SKM-1 treated with dmso at 0.1 percent for 144 hours (cell line): Measurements from ENCODE around the gene SLK.

Experiments
- DNase-seq: peaks from one replicate; lab custom pipeline; 2025; ENCODE audit not compliant: unreplicated experiment; lab: John Stamatoyannopoulos, UW

SLK gene

DNA sequence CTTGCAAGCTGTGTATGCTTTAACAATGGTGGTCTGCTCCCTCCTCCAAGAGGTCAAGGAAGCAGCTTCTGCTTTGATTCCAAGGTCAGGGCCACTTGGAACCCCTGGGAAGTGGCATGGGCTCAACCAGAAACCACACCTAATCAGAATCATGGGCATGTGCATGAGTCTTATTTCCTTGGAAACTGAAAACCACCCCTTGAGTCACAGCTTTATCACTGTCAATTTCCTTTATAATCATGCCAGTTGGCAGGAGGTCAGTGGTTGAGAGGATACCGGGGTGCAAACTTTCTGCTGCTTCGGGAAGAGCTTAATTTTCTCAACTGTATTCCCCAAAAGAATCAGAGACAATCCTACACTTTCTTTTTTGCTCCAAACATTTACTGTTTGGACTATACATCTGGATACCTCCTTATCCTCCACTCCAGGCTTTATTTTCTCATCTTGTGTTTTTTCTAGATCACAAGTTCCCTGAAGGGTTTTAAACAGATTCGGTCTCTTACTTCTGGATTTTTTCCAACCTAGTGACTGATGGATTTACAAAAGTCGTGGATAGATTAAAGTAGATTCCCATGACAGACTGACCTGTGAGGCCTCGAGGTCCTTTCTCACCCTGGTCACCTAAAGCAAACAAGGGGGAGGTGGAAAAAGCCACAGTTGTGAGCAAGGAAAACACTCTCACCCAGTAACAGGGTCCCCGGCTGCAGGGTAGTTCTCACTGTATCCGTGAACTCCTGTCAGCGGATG lies 82.7 kb downstream of the SLK start:
- no peak for DNase-seq

DNA sequence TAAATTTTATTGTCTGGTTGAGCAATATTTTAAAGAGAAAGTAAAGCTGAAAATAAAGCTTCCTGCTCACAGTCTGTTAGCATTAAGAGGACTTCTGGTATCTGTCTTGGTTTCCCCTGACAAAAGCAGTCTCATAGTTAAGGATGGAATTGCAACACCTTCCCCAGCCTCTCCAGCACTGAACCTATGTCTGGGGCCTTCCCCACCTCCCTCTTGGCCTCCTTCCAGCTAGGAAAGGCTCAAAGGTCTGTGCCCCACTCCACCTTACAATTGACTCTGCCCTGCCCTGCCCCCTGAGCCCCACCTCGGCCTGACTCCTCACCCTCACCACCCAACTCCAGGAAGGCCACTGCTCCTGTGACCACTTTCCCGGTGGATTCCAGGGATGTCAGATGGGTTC lies 85.5 kb downstream of the SLK start:
- peak; percentile 19 for DNase-seq

DNA sequence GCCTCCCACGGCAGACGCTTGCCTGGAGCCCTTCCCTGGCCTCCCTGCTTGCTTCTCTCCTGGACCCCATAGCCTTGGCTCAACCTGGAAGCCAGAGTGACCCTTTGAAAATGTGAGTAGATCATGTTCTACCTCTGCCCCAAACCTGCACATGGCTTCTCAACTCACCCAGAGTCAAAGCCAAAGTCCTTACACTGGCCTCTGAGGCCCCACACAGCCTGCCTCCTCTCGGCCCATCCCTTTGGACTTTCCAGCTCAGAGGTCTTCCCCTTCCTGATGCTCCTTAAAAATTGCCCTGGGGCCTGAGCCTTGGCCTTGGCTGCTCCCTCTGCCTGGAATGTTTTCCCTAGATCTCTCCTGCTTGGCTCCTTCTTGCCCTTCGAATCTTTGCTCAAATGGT lies 86.3 kb downstream of the SLK start:
- no peak for DNase-seq

DNA sequence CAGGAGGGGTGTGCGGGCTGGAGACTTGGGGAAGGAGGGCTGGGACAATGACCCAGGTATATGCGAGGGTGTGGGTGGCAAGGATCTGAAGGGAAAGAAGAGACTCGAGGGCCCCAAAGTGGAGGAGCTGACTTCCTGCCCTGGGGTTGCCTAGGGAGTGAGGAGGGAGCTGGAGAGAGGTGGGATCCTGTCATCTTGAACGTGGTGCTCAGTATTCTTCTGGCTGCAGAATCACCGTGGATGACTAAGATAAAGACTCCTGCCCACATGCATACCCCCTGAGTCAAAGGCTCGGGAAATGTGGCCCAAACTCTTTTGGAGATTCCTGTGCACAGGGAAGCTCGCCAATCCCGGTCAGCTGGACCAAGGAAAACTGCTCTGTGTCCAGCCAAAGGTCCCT lies 87.5 kb downstream of the SLK start:
- DNase-seq = no peak

DNA sequence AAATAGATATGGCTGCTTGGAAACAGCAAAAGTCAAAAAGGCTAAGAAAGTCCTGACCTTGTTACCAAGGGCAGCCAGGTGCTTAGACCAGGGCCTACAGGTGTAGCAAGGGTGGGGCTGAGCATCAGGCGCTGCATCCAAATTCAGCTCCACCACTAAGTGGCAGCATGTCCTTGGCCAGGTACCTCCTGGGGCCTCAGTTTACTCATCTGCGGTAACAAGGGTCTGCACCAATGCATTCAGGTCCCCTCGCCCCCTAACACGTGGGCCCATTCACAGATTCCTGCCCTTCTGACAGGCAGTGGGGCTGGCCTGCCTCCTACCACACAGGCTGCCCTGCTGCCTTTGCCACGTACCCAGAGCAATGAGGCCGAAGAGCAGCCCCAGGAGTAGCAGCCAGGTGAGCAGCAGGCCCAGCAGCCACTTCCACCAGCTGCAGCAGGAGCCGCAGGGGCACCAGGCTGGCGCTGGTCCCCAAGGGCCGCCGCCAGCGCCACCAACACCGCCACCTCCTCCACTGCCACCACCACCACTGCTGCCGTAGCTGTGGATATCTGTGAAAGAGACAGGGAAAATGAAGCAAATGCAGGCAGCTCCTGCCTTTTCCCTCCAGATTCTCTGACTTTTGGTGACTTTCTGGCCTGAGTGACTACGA lies 89.8 kb downstream of the SLK start:
- DNase-seq = no peak

DNA sequence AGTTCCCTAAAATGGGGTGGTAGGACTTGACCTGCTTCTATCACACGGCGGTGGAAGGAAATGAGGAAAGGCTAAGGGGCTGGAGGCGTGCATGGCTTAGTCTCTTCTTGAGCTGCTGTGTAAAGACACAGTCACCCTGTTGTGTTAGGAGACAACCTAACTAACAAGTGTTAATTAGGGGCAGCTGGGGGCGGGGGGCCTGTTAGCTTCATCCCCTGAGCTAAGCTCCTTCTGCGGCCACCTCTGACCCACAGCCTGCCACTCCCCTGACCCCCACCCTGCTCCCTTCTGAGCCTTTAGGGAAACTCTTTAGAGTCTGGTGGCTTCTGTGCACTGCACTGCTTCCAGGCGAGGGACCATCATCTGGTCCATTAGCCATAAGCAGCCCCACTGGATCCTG lies 90.8 kb downstream of the SLK start:
- DNase-seq = no peak

DNA sequence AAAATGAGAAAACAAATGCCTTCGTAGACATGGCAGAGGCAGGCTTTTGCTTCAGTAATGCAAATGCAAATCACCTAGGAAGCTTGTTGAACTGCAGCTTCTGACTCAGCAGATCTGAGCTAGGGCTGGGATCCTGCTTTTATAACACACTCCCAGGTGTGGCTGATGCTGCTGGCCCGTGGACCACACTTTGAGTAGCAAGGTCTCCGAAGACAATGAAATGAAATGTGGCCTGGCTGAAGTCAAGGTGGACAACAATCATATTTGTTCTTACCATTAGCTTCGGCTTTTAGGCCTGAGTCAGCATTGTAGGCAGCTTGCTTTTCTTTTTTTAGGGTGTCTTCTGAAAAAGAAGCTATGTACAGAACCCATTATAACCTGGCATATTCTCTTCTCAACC lies 92.4 kb downstream of the SLK start:
- no peak for DNase-seq

DNA sequence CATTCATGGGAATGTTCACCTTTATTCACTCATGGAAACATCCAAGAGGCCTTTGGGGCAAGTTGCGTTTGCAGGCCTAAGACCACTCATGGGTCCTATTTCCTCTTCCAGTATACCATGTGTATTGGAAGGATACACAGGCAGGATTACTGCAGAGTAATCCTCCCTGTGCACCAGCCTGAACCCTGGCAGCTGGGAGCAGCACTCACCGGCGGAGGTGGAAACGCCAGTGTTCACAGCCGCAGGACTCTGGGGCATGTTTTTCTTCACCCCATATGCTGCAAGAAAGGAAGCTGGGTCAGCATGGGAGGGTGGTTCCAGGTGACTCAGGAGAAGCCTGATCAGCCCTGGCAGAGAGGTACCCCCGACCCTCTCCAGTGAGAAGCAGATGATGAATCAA lies 94.3 kb downstream of the SLK start:
- no peak for DNase-seq

DNA sequence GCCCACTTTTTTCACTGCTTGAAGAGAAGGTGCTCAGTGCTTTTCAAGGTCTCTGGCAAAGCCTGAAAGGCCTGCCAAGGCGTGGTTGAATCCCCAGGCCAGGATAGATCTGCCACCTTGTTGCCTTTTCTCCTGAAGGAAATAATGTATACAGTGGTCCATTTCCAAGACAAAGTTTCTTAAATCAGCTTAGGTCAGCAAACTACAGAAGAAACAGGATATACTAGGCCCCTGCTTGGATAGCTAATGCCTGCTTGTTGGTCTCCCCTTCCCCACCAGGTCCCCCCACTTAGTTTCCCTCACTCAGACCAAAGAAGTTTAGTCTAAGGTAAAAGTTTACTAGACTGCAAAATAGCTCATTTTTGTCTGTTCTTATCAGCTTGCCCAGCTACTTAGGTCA lies 98.8 kb downstream of the SLK start:
- no peak for DNase-seq

DNA sequence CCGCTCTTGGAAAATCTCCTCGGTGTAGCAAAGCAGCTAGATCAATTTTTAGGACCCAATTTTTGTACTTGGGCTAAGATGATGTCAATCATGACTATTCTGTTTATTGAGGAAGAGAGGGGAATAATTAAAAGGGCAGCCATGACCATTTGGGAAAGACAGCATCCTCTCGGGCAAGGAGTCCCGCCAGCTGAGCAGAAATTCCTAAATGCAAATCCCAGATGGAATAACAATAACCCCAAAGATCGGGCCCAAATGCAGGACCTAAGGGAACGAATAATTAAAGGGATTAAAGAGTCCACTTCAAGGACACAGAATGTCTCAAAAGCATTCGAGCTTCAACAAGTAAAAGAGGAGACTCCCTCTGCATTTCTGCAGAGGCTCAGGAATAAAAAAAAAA lies 100.0 kb downstream of the SLK start:
- no peak for DNase-seq

DNA sequence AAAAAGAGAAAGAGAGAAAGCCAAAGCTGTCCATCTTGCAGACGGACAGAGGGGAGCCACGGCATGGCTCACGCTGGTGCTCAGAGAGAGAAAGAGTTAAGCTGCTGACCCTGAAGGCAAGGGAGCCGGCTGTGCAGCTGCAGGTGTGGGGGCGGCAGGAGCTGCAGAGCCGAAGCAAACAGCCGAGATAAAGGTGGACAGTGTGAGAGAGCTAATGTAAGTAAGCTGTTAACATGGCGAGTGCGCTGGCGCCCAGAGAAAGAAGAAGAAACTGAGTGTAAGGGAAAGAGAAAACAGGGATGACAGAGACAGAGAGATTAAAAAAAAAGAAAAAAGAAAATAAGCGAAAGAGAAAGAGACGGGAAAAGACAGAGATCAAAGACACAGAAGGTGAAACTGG lies 100.6 kb downstream of the SLK start:
- no peak for DNase-seq

DNA sequence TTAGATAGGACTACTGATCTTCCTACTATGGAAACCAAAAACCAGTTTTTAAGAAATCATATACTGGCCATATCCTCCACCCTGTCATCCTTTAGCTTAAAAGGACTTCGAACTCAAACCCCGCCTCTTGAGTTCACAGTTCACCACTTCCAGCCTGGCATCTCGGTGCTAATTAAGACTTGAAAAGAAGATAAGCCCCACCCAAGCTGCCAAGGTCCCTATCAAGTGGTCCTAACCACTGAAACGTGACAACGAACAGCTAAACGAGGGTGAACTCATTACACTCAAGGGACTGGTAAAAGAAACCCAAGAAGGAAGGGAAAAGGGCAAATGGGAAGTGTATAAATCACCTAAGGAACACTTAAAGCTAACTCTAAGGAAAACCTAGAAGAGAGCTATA lies 102.7 kb downstream of the SLK start:
- DNase-seq = no peak

DNA sequence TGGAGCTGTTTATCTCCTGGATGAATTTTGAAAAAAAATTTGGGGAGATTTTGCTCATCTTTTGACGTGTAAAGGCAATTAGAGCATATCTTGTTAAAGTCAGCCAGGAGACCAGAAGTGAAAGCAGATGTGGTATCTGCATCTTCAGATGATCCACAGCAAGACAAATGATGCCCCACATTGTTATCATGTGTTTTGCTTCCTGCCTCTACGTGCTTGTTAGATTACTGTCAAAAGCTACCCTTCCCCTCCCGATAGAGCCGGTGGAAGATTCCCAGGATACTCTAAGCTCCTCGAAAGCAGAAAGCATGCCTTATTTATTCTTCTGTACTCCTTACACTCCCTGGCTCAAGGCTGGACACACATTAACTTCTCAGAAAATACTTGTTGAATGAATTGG lies 105.8 kb downstream of the SLK start:
- no peak for DNase-seq

DNA sequence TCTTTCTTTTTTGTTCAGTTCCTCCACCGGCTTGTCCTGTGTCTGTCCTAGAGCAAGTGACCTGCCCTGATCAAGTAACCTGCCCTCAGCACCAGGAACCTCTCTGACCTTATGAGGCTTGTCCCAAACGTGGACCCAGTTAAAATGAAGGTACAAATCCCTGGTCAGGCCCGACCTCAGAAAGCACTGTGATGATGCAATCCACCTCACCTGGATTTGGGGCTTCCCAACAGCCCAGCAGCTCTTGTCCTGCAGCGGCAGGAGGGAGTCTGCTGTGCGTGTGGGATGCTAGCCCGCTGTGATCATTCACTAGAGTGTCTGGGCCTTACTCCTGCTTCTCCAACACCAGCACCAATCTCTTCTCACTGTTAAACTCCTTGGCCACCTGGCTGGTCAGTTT lies 107.6 kb downstream of the SLK start:
- no peak for DNase-seq

DNA sequence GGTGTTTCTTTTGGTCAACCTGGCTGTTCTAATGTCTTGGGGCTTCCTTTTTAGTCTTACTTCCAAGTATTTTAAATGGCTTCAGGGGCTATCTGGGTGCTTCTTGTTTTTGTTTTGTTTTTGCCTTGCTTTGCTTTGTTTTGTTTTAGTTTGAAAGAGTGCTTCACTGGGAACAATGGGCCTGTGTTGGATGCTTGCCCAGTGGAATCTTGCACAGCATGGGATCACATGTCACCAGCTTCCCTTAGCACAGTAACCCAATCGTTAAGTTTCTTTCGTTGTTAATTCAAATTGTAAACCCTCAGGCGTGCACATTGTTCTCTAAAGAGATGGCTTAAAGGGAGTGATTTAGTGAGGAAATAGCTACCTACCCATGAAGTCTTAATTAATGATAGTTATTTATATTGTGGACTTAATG lies 109.8 kb downstream of the SLK start:
- DNase-seq = no peak

DNA sequence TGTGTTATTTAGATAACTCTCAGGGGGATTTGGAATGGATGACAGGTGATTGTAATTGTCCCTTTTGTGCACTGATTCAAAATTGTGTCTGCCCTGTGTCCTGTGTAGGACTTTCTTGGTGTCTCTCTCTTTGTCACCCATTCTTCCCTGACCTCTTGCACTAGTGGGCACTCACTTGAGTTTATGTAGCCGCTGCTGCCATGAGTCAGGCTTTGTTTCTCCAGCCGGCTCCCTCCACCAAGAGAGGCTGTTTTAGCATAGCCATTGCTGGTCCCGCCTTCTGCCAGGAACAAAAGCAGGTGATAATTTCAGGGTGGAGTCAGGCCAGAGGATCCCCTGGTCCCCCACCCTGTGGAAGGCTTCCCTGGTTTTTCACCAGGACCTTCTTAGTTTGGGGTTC lies 110.3 kb downstream of the SLK start:
- DNase-seq = no peak

DNA sequence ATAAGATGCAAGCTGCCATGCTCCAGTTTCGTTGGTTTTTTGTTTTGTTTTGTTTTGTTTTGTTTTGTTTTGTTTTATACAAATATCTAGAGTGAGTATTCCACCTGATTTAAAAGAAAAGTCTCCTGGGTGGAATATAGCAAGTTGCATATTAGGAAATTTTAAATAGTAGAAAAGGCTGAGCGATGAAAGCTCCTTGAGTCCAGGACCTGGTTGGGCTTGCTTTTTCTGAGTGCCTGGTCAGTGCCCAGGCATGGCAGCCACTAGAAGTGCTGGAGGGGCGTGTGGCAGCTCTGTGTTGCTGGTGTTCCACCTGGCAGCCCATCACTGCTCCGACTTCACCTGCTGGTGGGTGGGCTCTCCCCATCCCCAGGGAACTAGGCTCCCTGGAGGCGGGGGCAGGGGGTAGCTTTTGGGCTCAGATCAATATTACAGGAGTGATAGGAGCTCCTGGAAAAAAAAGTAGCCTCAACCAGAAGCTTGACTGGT lies 110.8 kb downstream of the SLK start:
- no peak for DNase-seq
